GM18517 (cell line): ENCODE data around the gene TANGO2.

Source experiments
- ATAC-seq: cut with Tn5 transposase; IDR thresholded peaks from one replicate; pipeline ENCODE4 v1.9.1; 2021; ENCODE audit warnings: mild to moderate bottlenecking, moderate library complexity; ENCODE audit not compliant: unreplicated experiment

Gene TANGO2

GRCh38 chr22:19982991-19983578 lies 37.8 kb upstream of the TANGO2 start:
- ATAC-seq: no peak

DNA sequence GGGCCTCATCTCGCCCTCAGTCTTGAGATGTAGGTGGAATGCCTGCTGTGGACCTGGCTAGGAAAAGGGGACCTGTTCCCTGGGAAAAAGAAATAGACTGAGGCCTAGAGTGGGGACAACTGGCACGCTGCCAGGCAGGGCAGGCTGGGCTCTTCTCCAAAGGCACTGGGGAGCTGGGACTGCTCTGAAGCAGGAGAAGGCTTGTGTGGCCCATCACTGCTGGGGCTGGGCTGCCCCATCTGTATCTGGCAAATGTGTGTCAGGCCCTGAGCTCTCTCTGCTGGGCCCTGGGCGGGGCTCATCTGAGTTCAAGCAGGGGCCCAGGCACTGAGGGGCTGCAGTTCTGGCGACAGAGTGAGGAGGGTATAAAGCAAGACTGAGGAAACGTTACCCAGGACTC lies 37.2 kb upstream of the TANGO2 start:
- no peak for ATAC-seq

GRCh38 chr22:19984201-19984753 lies 36.6 kb upstream of the TANGO2 start:
- ATAC-seq: no peak

DNA sequence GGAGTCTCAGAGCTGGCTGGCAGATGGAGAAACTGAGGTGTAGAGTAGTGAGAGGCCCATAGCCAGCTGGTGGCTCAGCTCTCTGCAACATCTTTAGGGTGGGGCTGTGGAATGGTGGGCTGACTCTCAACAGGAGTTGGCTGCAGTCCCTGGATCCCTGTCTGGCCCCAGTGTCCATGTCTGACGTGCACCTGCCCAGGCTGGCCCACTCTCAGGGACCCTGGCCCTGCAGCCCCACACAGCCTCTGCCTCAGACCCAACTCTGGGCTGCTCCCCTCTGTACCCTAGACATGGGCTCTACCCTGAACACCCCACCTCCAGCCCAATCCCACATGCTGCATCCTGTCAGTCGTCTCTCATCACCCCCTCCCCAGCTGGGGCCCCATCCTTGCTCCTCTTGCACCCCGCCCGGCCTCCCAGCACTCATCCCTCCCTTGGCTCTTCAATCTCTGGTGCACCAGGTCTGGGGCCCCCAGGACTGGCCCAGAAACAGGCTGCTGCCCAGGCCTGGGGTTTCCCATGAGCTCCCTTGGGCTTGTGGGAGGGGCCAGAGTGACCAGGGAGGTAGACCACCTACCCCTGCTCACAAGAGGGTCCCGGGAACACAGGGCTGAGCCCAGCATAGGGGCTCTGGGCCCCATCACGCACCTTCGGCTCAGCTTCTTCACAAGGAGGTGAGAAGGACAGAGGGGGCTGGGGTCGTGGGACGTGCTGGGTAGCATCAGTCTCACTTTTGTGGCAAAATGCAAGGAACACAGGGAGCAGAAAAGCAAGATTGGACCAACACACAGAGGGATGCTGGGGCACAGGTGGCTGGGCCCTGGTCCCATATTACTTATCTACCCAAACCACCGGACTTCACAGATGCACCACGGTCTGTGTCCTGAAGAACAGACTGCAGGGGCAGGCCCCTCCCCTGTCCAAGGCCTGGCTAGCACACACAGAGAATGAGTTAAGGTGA lies 35.8 kb upstream of the TANGO2 start:
- ATAC-seq: no peak

- ATAC-seq: no peak
These were observed 34.9 kb upstream of the TANGO2 start for GRCh38 chr22:19986011-19986409.

DNA sequence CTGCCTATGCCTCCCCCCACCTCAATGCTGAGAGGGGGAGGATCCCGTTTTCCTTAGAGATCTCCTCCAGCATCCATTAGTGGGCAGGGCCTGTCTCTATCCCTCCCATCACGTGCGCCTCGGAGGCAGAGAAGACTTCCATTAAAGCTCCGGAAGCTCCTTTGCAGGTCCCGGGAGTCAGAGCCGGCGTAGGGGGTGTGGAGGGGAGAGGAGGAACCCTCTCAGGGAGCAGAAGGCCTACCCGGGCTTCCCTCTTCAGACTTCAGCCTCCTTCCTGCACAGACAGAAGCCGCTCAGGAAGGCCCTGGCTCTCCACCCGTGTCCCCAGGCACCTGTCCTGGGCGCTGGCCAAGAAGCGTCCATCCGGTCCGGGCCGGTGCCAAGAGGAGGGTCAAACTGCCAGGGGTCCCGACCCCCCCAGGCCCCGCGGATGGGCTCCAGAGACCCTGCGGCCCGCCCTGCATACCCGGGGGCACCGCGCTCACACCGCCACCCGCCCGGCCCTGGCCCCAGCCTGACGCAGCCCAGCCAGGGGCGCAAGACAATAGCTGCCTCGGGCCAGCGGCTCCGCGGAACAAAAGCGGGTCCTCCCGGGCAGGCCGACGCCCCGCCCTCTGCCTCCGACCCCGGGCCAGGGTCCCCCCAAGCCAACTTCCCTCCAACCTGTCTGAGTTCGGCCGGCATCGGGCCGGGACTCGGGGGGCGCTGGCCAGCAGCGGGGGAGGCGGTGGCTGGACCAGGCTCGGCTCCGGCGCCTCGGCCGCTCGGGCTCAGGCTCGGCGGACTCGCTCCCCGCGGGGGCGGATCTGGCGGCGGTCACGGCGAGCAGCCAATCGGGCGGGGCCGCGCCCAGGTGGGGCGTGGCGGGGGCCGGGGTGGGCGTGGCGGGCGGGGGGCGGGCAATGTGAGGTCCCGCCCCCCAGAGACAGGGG lies 34.2 kb upstream of the TANGO2 start:
- no peak for ATAC-seq

DNA sequence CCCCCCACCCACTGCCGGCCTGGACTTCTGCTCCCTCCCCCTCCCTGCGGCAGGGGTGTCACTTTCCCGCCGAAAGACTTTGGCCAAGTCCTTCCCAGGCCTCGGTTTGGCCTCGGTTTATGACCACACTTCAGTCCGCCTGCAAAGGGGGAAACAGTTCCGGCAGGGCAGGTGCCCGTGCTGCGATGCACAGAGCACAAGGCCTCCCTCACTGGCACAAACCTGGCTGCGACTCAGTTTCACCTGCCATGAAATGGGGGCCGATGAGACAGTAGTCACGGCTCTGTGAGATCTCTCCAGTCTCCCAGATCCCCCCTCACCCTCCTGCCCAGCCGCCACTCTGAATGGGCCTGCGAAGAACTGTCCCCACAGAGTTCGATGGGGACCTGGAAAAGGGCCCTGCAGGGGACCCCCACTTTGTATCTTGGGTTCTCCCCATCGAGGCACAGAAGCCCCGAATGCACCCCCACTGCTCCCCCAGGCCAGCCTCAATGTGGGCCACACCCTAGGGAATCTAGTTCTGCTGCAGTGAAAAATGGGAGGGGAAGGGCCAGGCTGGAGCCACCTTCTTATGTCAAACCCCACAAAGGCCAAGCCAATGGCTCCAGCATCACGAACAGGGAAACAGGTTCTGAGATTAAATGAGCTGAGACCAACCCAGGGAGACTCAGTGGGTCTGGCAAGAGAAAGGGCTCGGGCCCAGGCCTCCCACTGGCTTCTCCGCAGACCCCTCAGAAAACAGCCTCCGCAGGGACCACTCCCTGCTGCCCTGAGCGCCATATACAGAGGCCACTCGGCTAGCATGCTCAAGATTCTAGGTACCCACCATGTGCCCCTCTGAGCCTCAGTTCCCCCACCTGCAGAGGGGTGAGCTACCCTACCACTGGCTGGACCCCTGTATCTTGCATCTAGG lies 33.3 kb upstream of the TANGO2 start:
- no peak for ATAC-seq

GRCh38 chr22:19988331-19988808 lies 32.5 kb upstream of the TANGO2 start:
- no peak for ATAC-seq

GRCh38 chr22:19988965-19989724 lies 31.8 kb upstream of the TANGO2 start:
- no peak for ATAC-seq

DNA sequence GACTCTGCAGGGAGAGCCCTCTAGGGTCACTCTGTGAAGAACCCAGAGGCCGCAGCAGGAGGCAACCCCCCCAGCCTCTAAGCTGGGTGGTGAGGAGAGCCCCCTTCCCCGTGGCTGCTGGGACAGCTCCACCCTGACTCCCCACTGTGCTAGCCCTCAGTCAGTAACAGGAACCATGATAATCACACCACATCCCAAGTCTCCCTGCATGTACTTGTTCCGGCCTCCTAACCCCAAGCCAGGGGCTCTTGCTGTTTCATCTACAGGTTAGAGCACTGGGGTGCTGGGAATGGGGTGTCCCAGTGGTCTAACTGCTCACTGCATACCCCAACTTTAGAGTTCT lies 31.2 kb upstream of the TANGO2 start:
- ATAC-seq: no peak

DNA sequence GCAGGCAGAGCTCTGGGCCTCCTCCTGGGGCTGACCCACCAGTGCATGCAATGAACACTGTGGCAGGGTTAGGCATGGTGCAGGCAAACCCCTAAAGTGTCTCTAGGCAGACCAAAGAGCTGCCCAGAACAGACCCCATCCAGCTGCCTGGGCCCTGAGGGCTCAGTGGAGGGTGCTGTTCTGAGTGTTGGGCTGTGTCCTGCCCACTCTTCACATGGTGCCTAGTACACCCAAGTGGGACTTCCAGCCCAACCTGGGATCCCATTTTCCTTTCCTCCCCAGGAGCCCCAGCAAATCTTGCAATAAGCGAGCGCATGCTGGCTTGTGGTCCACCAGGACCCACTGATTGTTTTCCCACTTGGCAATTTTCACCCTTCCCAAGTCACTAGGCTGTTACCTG lies 30.7 kb upstream of the TANGO2 start:
- ATAC-seq: no peak

DNA sequence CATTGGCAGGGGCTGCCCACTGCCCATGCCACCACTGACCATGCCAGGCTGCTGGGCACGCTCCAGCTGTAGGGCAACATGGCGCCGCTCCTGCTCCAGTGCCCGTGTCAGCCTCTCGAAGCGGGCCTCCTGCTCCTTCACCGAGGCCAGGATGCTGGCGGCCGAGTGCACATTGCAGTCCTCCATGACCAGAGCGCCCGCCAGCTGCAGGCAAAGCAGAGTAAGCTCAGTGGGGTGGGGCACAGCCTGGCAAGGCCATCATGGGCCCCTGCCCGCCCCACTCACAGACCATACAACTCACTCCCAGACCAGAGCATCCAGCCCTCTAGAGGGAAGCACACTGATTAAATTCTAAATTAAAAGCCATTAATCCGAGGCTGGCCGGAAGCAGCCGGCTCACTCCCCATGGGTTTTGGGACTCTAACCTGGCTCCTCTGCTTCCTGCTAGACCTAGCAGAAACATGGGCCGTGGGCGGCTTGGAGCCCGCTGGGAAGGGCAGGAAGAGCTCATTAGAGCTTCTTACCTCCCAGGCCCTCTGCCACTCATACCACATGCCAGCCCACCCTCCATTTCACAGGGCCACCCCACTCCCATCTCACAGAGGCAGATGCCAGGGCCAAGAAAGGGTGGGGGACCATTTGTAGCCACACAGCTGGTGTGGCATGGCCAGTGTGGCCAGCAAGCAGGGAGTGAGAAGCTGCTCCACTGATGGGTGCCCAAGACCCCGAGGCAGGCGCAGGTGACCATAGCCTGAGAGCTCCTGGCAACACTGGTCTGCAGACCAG lies 30.1 kb upstream of the TANGO2 start:
- no peak for ATAC-seq

GRCh38 chr22:19991395-19991644 lies 29.6 kb upstream of the TANGO2 start:
- no peak for ATAC-seq

DNA sequence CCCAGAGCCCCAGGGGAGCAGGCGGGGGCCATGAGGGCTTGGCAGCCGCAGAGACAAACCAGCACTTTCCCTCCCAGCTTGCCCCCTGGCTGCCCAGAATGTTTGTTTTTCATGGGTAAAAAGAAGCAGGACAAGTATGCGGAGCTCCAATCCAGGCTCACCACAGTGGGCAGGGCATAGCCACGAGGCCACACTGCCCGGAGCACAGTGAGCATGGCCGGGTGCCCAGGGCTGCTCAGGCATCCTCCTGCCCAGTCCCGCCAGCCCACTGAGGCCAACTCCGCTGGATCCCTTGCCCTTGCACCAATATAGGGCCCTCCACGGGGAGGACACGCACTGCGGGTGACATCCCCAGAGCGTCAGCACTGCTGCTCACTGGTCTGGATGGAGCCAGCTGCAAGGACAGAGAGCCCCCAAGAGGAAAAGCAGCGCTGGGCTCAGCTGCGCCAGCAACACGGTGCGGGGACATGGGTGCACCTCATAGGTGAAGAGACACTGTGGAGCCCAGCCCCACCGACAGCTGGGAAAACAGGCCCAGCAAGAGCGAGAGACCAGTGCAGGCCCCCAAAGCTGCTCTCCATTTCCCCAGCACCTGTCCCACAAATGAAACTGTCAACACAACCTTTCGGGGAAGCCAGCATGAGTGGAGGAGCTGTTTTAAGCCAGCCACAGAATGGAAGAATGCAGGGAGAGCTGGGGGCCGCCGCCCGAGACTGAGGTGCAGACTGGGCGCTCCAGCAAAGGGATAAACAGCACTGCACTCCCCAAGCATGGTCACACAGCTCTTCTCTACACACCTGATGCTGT lies 29.1 kb upstream of the TANGO2 start:
- no peak for ATAC-seq

- no peak for ATAC-seq
These were observed 28.4 kb upstream of the TANGO2 start for GRCh38 chr22:19992481-19992911.

GRCh38 chr22:19992921-19993355 lies 28.0 kb upstream of the TANGO2 start:
- ATAC-seq: no peak

GRCh38 chr22:19993926-19994325 lies 27.0 kb upstream of the TANGO2 start:
- no peak for ATAC-seq
